ENCODE data around the gene CDK6. TPM values are rescaled to one million over a fixed set of nuclear protein-coding genes. Genes with fewer than 3 reads are reported as not detected.

CDK6 gene
- total RNA-seq, 1 donor, result 45.6 TPM

DNA sequence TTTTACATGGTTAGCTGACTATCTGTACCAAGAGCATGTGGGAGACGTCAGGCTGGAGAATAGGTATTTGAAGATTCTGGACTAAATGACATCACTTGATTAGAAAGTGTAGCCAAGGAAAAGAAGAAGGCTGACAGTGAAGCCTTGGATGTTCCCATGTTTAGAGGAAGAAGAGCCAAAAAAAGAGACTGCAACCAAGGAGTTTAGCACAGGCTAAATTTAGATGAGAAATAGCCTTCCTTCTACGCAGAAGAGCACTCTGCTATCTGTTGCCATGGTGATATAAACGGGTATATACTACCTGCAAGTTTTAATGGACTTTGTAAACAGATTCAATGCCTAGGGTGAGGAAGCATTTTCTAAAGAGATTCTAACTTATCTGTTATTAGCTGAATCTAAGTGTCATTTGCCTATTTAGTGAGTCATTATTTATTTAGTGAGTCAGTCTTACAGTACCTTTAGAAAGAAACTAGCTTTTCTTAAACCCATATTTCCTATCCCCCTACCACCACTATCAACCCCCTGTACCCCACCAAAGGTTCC is 69.8 kb downstream of the CDK6 start:
- no peak for DNase-seq (ENCODE audit: insufficient read length, low spot score, missing footprints)
- H3K9me3 ChIP-seq (ENCODE audit: low read depth, low read length), result no peaks in the 10 kb centered on the region
- H3K79me2 ChIP-seq (ENCODE audit: insufficient read depth, low read length), result peaks cover 59% of the 10 kb centered on the region
- H3K4me2 ChIP-seq (ENCODE audit: insufficient read depth, low read length), result peak overlapping the region; percentile 68
- TF ChIP-seq, protein P1, sequence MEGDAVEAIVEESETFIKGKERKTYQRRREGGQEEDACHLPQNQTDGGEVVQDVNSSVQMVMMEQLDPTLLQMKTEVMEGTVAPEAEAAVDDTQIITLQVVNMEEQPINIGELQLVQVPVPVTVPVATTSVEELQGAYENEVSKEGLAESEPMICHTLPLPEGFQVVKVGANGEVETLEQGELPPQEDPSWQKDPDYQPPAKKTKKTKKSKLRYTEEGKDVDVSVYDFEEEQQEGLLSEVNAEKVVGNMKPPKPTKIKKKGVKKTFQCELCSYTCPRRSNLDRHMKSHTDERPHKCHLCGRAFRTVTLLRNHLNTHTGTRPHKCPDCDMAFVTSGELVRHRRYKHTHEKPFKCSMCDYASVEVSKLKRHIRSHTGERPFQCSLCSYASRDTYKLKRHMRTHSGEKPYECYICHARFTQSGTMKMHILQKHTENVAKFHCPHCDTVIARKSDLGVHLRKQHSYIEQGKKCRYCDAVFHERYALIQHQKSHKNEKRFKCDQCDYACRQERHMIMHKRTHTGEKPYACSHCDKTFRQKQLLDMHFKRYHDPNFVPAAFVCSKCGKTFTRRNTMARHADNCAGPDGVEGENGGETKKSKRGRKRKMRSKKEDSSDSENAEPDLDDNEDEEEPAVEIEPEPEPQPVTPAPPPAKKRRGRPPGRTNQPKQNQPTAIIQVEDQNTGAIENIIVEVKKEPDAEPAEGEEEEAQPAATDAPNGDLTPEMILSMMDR (IDR thresholded peaks at IDR 0.05; ENCODE audit: extremely low read depth, low read depth, low read length), result no peak
- H3K4me3 ChIP-seq (ENCODE audit: insufficient read depth, low read length), result peak overlapping the region; percentile 6
- no peaks in the 10 kb centered on the region for H4K20me1 ChIP-seq (ENCODE audit: insufficient read depth, low read length)
- H3K27me3 ChIP-seq (ENCODE audit: insufficient read depth, low read length), result no peaks in the 10 kb centered on the region
- peaks cover 81% of the 10 kb centered on the region for H3K4me1 ChIP-seq (ENCODE audit: insufficient read depth, low read length)
- no peaks in the 10 kb centered on the region for H3K36me3 ChIP-seq (ENCODE audit: insufficient read depth, low read length)
- H3K27ac ChIP-seq (ENCODE audit: low read depth, low read length), result peak overlapping the region; percentile 93
- no peak overlapping the region for H2AFZ ChIP-seq (ENCODE audit: low read length)

DNA sequence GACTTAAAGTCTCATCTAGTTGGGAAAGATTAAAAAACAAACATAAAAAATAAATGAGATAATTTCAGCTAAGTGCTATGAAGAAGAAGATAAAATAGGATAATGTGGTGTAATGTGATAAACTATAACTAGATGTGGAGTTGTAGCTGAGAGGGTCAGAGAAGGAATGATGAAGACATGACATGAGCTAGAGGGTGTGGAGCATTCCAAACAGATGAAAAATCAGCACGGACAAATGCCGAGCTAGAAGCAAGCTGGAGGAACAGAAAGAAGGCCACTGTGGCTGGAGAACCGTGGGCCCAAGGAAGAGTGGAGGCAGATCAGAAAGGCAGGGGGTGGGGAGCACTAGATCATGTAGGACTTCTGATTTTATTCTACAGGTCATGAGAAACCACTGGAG is 70.6 kb downstream of the CDK6 start:
- DNase-seq (ENCODE audit: insufficient read length, low spot score, missing footprints), result no peak
- no peak overlapping the region for H2AFZ ChIP-seq (ENCODE audit: low read length)
- TF ChIP-seq, protein P1 (IDR thresholded peaks at IDR 0.05; ENCODE audit: extremely low read depth, low read depth, low read length), result no peak
- H3K4me3 ChIP-seq (ENCODE audit: insufficient read depth, low read length), result peak overlapping the region; percentile 11
- no peaks in the 10 kb centered on the region for H3K27me3 ChIP-seq (ENCODE audit: insufficient read depth, low read length)
- H3K36me3 ChIP-seq (ENCODE audit: insufficient read depth, low read length), result no peaks in the 10 kb centered on the region
- H4K20me1 ChIP-seq (ENCODE audit: insufficient read depth, low read length), result no peaks in the 10 kb centered on the region
- peak overlapping the region; percentile 68 for H3K4me2 ChIP-seq (ENCODE audit: insufficient read depth, low read length)
- H3K4me1 ChIP-seq (ENCODE audit: insufficient read depth, low read length), result peaks cover 82% of the 10 kb centered on the region
- H3K9me3 ChIP-seq (ENCODE audit: low read depth, low read length), result no peaks in the 10 kb centered on the region
- H3K79me2 ChIP-seq (ENCODE audit: insufficient read depth, low read length), result peaks cover 62% of the 10 kb centered on the region
- peak overlapping the region; percentile 93 for H3K27ac ChIP-seq (ENCODE audit: low read depth, low read length)

DNA sequence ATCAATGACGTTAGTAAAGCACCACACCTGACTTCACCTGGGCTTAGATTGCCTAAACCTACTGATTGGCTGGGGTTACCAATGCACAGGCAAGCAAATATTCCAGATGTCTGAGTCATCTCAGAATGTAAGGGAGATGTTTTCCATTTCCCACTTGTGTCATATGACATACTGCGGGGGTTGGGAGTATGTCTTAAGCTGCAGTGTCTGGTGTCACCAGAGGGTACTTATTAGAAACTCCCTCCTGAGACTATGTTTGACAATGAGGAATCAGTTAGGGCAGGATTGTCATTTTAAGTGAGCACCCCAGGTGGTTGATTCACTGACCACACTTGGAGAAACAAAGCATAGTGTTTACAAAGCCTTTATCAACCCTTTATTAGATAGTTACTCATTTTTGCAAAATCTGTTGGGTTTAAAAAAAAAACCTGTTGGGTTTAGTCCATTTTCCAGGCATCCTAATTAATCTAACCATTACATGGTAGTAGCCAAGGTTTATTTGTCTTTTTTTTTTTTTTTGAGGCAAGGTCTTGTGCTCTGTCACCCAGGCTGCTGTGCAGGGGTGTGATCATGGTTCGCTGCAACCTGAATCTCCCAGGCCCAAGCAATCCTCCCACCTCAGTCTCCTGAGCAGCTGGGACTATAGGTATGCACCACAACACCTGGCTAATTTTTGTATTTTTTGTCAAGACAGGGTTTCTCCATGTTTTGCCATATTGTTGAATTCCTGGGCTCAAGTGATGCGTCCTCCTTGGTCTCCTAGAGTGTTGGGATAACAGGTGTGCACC is 72.5 kb downstream of the CDK6 start:
- peak overlapping the region; percentile 30 for H3K4me2 ChIP-seq (ENCODE audit: insufficient read depth, low read length)
- peaks cover 68% of the 10 kb centered on the region for H3K4me1 ChIP-seq (ENCODE audit: insufficient read depth, low read length)
- no peak for DNase-seq (ENCODE audit: insufficient read length, low spot score, missing footprints)
- peaks cover 70% of the 10 kb centered on the region for H3K79me2 ChIP-seq (ENCODE audit: insufficient read depth, low read length)
- no peaks in the 10 kb centered on the region for H3K36me3 ChIP-seq (ENCODE audit: insufficient read depth, low read length)
- H3K4me3 ChIP-seq (ENCODE audit: insufficient read depth, low read length), result no peak overlapping the region
- TF ChIP-seq, protein P1 (IDR thresholded peaks at IDR 0.05; ENCODE audit: extremely low read depth, low read depth, low read length), result no peak
- peak overlapping the region; percentile 57 for H3K27ac ChIP-seq (ENCODE audit: low read depth, low read length)
- no peaks in the 10 kb centered on the region for H3K9me3 ChIP-seq (ENCODE audit: low read depth, low read length)
- H3K27me3 ChIP-seq (ENCODE audit: insufficient read depth, low read length), result no peaks in the 10 kb centered on the region
- H2AFZ ChIP-seq (ENCODE audit: low read length), result no peak overlapping the region
- H4K20me1 ChIP-seq (ENCODE audit: insufficient read depth, low read length), result no peaks in the 10 kb centered on the region

DNA sequence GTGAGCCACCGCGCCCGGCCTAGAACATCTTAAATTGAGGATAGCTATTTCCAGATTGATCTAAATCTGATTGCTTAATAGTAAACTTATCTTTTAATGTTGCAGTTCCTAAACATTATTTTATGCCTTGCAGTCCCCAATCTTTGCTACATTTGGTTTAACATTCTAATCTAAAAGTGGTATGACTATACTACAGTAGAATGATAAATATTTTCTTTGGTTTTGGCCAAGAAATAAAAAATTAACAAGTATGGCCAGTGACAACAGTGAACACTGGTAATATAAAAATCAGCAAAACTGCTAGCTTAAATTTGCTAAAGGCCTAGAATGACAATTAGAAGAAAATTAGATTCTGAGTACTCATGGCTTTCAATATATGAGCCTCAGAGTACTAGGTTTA is 73.5 kb downstream of the CDK6 start:
- Histone ChIP-seq H2AFZ (ENCODE audit: low read length) (no peak overlapping the region), H3K27ac (ENCODE audit: low read depth, low read length) (peak overlapping the region; percentile 57)
- DNase-seq (ENCODE audit: insufficient read length, low spot score, missing footprints), result no peak

More for the DNA sequence above, 73.5 kb downstream of the CDK6 start:
- TF ChIP-seq, protein P1 (IDR thresholded peaks at IDR 0.05; ENCODE audit: extremely low read depth, low read depth, low read length), result no peak
- H3K27me3 ChIP-seq (ENCODE audit: insufficient read depth, low read length), result no peaks in the 10 kb centered on the region
- H3K36me3 ChIP-seq (ENCODE audit: insufficient read depth, low read length), result no peaks in the 10 kb centered on the region
- H3K4me3 ChIP-seq (ENCODE audit: insufficient read depth, low read length), result no peak overlapping the region
- peaks cover 60% of the 10 kb centered on the region for H3K4me1 ChIP-seq (ENCODE audit: insufficient read depth, low read length)
- no peaks in the 10 kb centered on the region for H4K20me1 ChIP-seq (ENCODE audit: insufficient read depth, low read length)
- peak overlapping the region; percentile 1 for H3K4me2 ChIP-seq (ENCODE audit: insufficient read depth, low read length)
- no peaks in the 10 kb centered on the region for H3K9me3 ChIP-seq (ENCODE audit: low read depth, low read length)
- peaks cover 68% of the 10 kb centered on the region for H3K79me2 ChIP-seq (ENCODE audit: insufficient read depth, low read length)
